Body of pancreas (tissue), 4 donors: ENCODE data around the gene NCOA1. TPM values are rescaled to one million over a fixed set of nuclear protein-coding genes. Genes with fewer than 3 reads are reported as not detected.

ENCODE experiments used
- ATAC-seq: fragments of 150-250 bp; one replicate; pipeline ENCODE4 v1.9.1; 2016
- DNase-seq, 4 donors: peaks; one replicate each; pipeline ENCODE4 v3.0.0-alpha.2; 2019
- H3K27ac ChIP-seq, 4 donors: fragments of 200-600 bp; sonication (generic); 1 replicate in 3 of 4; 2 replicates in 1 of 4; pipeline versions ENCODE4 v1.5.1 to v1.6.1; 2016 to 2019; ENCODE audit warnings: mild to moderate bottlenecking in 1 of 4, mixed read lengths in 1 of 4, moderate library complexity in 1 of 4
- H3K27me3 ChIP-seq, 2 donors: fragments of 200-600 bp; sonication (generic); one replicate each; pipeline ENCODE4 v1.6.0; 2016; ENCODE audit warnings: mild to moderate bottlenecking in 1 of 2
- H3K36me3 ChIP-seq, 2 donors: fragments of 200-600 bp; sonication (generic); replicated peaks in 1 of 2; 2 replicates each; pipeline ENCODE4 v1.5.1; 2016; ENCODE audit warnings: low read depth in 2 of 2; ENCODE audit not compliant: insufficient read depth in 1 of 2
- H3K4me1 ChIP-seq: fragments of 200-600 bp; sonication (generic); one replicate; pipeline ENCODE4 v1.6.0; 2016
- H3K4me3 ChIP-seq, 2 donors: fragments of 200-600 bp; sonication (generic); 1 replicate in 1 of 2; 2 replicates in 1 of 2; pipeline ENCODE4 v1.5.1; 2016 to 2019
- H3K9me3 ChIP-seq, 3 donors: fragments of 200-600 bp; sonication (generic); 1 replicate in 2 of 3; 2 replicates in 1 of 3; pipeline ENCODE4 v1.5.1; 2016
- POLR2A ChIP-seq, 3 donors: fragments of 450-650 bp; IDR thresholded peaks; one replicate each; pipeline ENCODE4 v1.6.1; 2016; ENCODE audit warnings: antibody characterized with exemption in 3 of 3, mild to moderate bottlenecking in 2 of 3
- WGBS, 2 donors: methylation state at CpG; one replicate each; pipeline ENCODE4 v1.1.5; 2017; 5-methylcytosine and 5-hydroxymethylcytosine counted together
- intact Hi-C: fragments of 100-400 bp; cut with DNase I; formaldehyde crosslinking; loops from one replicate; pipeline ENCODE4 v1.15.1; 2023
- total RNA-seq, 2 donors: library from RNA; depleted of rRNA; stranded (reverse); fragments of >200 nt; gene quantifications; one replicate each; pipeline ENCODE4 v1.1.0, GENCODE V29; 2016
- TF ChIP-seq, protein P1 (sequence below), 7 experiments: fragments of 450-650 bp in 4 of 7; fragments of 200-600 bp in 3 of 7; sonication (generic) in 3 of 7; IDR thresholded peaks; one replicate each; pipeline ENCODE4 v1.5.1; 2016 to 2019; ENCODE audit warnings: antibody characterized with exemption in 7 of 7

The NCOA1 gene
- total RNA-seq, 2 donors from 2014 or later = 22.1 to 38.7 TPM

DNA sequence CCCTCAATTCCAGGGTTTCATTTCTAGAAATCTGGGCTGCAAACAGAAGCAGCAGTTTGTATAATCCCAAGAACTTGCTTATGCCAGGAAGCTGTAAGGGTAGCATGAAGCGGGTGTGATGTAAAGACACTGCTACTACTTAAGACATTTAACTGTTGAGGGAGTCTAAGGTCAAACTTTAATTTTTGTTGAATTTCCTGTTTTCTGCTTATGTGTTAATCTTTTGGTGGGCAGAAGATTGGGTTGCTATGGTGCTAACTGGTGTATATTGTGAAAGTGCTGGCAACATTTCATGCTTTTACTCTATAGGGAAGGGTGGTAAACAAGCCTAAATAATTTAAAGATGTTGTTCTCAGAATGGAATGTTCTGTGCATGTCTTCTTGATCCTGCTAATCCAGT lies 2.7 kb downstream of the NCOA1 start:
- Histone ChIP-seq H3K36me3 (no peaks in the 10 kb centered on the region), H3K27ac (peak overlapping the region in 1 of 4 donors; percentile 1), H3K4me1 (peaks cover 61% of the 10 kb centered on the region), H3K27me3 (no peaks in the 10 kb centered on the region), H3K9me3 (no peaks in the 10 kb centered on the region), H3K4me3 (no peak overlapping the region)
- intact Hi-C loops = no loop called here
- DNase-seq (no peak), ATAC-seq (no peak)
- 33 to 70% methylated on average over 1 of the region's 1 CpG for whole genome bisulfite sequencing, 2 donors
- TF ChIP-seq POLR2A (IDR thresholded peaks at IDR 0.05) = no peak
- TF ChIP-seq, protein P1, sequence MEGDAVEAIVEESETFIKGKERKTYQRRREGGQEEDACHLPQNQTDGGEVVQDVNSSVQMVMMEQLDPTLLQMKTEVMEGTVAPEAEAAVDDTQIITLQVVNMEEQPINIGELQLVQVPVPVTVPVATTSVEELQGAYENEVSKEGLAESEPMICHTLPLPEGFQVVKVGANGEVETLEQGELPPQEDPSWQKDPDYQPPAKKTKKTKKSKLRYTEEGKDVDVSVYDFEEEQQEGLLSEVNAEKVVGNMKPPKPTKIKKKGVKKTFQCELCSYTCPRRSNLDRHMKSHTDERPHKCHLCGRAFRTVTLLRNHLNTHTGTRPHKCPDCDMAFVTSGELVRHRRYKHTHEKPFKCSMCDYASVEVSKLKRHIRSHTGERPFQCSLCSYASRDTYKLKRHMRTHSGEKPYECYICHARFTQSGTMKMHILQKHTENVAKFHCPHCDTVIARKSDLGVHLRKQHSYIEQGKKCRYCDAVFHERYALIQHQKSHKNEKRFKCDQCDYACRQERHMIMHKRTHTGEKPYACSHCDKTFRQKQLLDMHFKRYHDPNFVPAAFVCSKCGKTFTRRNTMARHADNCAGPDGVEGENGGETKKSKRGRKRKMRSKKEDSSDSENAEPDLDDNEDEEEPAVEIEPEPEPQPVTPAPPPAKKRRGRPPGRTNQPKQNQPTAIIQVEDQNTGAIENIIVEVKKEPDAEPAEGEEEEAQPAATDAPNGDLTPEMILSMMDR (IDR thresholded peaks at IDR 0.05) = no peak

DNA sequence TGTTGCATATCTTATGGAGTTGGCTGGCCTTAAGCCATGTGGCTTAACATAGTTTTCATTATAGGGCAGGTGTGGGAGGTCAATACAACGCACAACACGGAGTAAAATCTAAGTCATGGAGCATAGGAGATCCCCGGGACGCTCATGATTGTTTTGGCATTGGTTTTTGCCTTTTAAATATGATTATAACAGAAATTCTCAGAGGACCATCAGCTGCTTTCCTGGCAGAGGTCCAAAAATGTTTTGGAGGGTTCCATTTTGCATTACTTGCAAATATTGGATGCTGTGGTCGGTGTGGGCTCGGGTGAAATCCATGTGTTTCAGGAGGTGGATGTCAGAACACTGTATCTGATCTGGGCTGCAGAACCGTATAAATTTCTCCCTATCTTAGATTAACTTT lies 3.4 kb downstream of the NCOA1 start:
- intact Hi-C loops = no loop called here
- H3K27ac ChIP-seq = no peak overlapping the region
- no peaks in the 10 kb centered on the region for H3K36me3 ChIP-seq
- DNase-seq (no peak), ATAC-seq (no peak)
- WGBS, 2 donors = 53 to 64% methylated on average over 7 of the region's 7 CpGs
- H3K4me1 ChIP-seq = peaks cover 61% of the 10 kb centered on the region
- H3K27me3 ChIP-seq = no peaks in the 10 kb centered on the region
- no peaks in the 10 kb centered on the region for H3K9me3 ChIP-seq
- TF ChIP-seq POLR2A (IDR thresholded peaks at IDR 0.05) = no peak
- TF ChIP-seq, protein P1 (IDR thresholded peaks at IDR 0.05) = no peak
- no peak overlapping the region for H3K4me3 ChIP-seq

DNA sequence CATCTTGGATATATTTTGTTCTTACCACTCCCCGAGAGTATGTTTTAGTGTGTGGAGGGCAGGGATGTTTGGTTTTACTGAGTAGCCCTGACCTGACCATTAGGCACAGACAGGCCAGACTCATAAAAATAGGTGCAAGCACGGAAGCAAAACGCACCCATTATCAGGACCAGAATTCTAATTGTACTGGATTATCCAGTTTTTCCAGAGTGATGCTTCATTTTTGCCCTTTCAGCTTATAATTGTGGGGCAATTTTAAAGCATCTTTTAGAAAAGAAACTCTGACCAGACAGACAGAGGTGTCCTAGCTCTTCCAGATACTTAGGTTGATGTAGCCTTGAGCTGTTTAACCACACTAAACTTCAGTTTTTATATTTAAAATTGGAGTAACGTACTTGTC lies 4.4 kb downstream of the NCOA1 start:
- 56 to 59% methylated on average over 4 of the region's 4 CpGs for WGBS, 2 donors
- no peaks in the 10 kb centered on the region for H3K27me3 ChIP-seq
- H3K27ac ChIP-seq = no peak overlapping the region
- H3K4me3 ChIP-seq = no peak overlapping the region
- intact Hi-C loops = no loop called here
- TF ChIP-seq POLR2A (IDR thresholded peaks at IDR 0.05) = no peak
- TF ChIP-seq, protein P1 (IDR thresholded peaks at IDR 0.05) = no peak
- H3K9me3 ChIP-seq = no peaks in the 10 kb centered on the region
- ATAC-seq (no peak), DNase-seq (no peak)
- no peaks in the 10 kb centered on the region for H3K36me3 ChIP-seq
- H3K4me1 ChIP-seq = peaks cover 54% of the 10 kb centered on the region

DNA sequence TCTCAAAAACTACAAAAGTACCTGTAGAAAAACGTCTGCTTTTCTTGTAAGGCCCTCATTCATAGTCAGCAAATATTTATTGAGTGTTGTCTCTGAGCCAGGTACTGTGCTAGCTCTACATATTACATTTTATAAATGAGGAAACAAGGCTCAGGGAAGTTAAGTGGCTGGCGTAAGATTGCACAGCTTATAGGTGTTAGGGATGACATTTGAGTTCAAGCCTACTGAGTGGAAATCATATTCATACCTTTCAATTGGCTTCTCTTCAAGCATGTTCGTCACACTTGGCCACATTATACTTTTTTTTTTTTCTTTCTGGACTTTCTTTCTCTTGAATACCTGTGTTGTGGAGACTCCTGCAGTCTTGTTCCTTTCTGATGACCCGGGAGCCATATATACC lies 5.9 kb downstream of the NCOA1 start:
- ATAC-seq (no peak), DNase-seq (no peak)
- WGBS, 2 donors = 50 to 54% methylated on average over 4 of the region's 4 CpGs
- Histone ChIP-seq H3K27ac (no peak overlapping the region), H3K4me1 (peaks cover 52% of the 10 kb centered on the region), H3K4me3 (no peak overlapping the region), H3K9me3 (no peaks in the 10 kb centered on the region), H3K27me3 (no peaks in the 10 kb centered on the region), H3K36me3 (no peaks in the 10 kb centered on the region)
- intact Hi-C loops = no loop called here
- TF ChIP-seq POLR2A (IDR thresholded peaks at IDR 0.05) = no peak
- TF ChIP-seq, protein P1 (IDR thresholded peaks at IDR 0.05) = no peak

DNA sequence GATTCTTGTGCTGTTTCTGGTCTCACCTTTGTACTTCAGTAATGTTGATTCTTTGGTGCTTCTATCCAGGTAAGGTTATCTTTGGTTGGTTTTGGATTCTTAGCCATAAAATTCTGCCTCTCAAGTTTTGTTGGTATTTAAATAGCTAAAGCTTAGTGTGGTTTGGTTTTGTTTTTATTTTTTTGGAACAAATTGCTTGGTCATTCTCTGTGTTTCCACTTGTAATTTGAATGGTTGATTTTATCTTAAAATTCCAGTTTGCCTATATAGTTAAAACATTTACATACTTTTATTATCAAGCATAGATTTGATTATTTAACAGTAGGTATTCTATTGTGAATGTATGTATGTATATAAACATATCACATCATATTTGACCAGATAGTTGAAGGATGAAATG lies 6.6 kb downstream of the NCOA1 start:
- DNase-seq = no peak
- Histone ChIP-seq H3K27ac (no peak overlapping the region), H3K4me3 (no peak overlapping the region), H3K27me3 (no peaks in the 10 kb centered on the region), H3K9me3 (no peaks in the 10 kb centered on the region), H3K36me3 (no peaks in the 10 kb centered on the region), H3K4me1 (peaks cover 54% of the 10 kb centered on the region)
- no peak for TF ChIP-seq POLR2A (IDR thresholded peaks at IDR 0.05)
- TF ChIP-seq, protein P1 (IDR thresholded peaks at IDR 0.05) = no peak
- intact Hi-C loops = no loop called here
- ATAC-seq = no peak
